GM10266 (cell line): Measurements from ENCODE around the gene CDC16.

Source experiments
- DNase-seq: peaks from one replicate; pipeline ENCODE4 v3.0.0; 2012; ENCODE audit errors: extremely low spot score
- CTCF ChIP-seq: IDR thresholded peaks from 2 replicates; pipeline ENCODE4 v1.5.1; 2012; ENCODE audit warnings: mild to moderate bottlenecking, low read depth; ENCODE audit not compliant: control insufficient read depth, insufficient read depth; ENCODE audit errors: missing control alignments

The CDC16 gene

DNA sequence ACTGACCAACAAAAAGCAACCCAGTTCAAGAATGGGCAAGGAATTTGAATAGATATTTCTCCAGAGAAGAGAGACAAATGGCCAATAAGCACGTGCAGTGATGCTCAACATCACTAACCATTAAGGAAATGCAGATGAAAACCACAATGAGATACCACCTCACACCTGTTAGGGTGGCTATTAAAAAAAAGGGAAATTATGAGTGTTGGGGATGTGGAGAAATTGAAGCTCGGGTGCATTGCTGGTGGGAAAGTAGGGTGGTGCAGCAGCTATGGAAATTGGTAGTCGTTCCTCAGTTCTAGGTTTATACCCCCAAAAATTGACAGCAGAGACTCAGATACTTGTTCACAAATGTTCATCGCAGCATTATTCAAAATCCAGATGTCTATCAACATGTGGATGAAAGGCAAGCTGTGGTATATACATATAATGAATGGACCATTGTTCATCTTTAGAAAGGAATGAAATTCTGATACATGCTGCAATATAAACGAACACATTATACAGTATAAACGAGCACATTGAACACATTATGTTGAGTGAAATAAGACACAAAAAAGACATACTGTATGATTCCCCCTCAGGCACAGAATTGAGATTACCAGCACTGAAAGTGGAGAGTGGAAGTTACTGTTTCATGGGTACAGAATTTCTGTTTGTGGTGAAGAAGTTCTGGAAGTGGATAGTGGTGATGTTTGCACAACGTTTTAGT, 80.5 kb downstream of the CDC16 start:
- DNase-seq: no peak

GRCh38 chr13:114318624-114319023, 83.9 kb downstream of the CDC16 start:
- DNase-seq: no peak
- TF ChIP-seq CTCF: no peak

More for the DNA sequence above, 80.5 kb downstream of the CDC16 start:
- no peak for TF ChIP-seq CTCF

GRCh38 chr13:114319441-114319913, 84.8 kb downstream of the CDC16 start:
- DNase-seq: no peak
- no peak for TF ChIP-seq CTCF

DNA sequence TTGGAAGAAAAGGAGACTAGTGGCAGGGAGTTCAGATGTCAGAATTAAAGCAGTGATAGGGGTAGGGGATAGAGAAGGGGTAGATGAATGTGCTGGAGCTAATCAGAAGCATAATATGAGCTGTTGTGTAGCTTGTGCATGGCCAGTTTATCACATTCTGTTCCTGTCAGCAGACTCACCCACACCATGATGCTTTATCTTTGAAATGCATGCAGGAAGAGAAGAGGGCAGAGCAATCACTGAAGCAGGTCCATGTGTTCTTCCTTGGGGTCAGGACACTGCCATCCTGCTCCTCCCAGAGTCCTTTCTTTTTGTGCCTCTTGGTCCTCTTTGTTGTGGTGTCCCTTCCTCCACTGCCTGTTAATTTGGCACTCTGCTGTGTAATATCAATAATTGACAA, 85.4 kb downstream of the CDC16 start:
- TF ChIP-seq CTCF: no peak
- DNase-seq: no peak

GRCh38 chr13:114321256-114321655, 86.6 kb downstream of the CDC16 start:
- DNase-seq: no peak
- no peak for TF ChIP-seq CTCF
